GM12874 (cell line): ENCODE measurements around the gene SCAPER.

ENCODE experiments used
- TF ChIP-seq, protein P1 (sequence below): IDR thresholded peaks from 2 replicates; pipeline ENCODE4 v1.5.1; 2011; ENCODE audit warnings: low read depth, mild to moderate bottlenecking, control low read depth, low read length, moderate library complexity; ENCODE audit not compliant: insufficient read depth

Gene SCAPER

DNA sequence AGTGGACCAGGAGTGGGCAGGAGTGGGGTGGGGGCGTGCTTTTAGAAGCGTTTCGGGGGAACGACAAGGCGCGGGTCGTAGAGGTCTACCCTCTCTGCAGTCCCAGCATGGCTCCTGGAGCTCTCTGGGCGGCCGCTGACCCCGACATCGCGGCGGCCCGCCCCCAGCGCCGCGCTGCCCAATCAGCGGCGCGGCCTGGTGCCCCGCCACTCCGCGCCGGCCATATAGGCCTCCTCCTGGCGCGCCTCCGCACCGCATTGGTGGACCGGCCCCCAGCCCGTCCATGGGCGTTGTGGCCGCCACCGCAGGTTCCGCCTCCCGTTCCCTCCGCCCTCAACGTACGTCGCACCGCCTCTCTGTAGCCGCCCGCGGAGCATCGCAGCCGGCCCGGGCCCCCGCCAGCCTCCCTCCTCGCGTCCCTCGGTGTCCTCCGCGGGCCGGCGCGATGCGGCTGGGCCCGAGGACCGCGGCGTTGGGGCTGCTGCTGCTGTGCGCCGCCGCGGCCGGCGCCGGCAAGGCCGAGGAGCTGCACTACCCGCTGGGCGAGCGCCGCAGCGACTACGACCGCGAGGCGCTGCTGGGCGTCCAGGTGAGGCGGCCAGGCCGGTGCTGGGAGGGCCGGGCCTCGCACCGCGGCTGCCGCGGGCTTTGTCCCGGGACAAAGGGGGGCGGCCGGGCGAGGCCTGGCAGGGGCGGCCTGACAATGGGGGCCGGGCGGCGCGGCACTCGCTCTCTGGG lies 26.4 kb upstream of the SCAPER start, which contains the start of gene RCN2:
Gene RCN2 (plus strand): TSS at position 353 of the 738 bp plus-strand sequence. CDS start 93 bp downstream, at position 446.
- TF ChIP-seq, protein P1, sequence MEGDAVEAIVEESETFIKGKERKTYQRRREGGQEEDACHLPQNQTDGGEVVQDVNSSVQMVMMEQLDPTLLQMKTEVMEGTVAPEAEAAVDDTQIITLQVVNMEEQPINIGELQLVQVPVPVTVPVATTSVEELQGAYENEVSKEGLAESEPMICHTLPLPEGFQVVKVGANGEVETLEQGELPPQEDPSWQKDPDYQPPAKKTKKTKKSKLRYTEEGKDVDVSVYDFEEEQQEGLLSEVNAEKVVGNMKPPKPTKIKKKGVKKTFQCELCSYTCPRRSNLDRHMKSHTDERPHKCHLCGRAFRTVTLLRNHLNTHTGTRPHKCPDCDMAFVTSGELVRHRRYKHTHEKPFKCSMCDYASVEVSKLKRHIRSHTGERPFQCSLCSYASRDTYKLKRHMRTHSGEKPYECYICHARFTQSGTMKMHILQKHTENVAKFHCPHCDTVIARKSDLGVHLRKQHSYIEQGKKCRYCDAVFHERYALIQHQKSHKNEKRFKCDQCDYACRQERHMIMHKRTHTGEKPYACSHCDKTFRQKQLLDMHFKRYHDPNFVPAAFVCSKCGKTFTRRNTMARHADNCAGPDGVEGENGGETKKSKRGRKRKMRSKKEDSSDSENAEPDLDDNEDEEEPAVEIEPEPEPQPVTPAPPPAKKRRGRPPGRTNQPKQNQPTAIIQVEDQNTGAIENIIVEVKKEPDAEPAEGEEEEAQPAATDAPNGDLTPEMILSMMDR = no peak

DNA sequence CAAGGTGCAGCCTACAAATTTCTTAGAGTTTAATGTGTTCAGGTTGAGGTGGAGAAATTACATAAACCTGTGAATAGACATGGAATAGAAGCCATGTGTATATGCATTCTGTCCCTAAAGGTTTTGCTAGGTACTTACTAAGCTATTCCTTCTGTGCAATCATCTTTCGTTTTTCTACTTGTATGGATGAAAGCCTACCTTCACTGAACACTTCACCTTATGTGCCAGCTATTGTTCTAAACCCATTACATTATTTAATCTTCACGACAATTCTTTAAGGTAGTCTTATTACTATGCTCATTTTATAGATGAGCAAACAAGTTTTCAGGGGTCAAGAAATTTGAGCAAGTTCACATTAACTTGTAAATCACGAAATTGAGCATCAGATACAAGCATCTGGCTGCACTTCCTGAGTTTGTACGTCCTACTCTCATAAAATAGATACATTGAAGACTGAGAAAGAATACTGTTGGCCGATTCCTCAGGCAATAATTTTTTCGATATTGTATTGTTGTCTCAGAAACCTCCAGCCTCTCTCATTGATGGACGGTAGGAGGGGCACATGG lies 25.8 kb upstream of the SCAPER start:
- TF ChIP-seq, protein P1 = no peak

DNA sequence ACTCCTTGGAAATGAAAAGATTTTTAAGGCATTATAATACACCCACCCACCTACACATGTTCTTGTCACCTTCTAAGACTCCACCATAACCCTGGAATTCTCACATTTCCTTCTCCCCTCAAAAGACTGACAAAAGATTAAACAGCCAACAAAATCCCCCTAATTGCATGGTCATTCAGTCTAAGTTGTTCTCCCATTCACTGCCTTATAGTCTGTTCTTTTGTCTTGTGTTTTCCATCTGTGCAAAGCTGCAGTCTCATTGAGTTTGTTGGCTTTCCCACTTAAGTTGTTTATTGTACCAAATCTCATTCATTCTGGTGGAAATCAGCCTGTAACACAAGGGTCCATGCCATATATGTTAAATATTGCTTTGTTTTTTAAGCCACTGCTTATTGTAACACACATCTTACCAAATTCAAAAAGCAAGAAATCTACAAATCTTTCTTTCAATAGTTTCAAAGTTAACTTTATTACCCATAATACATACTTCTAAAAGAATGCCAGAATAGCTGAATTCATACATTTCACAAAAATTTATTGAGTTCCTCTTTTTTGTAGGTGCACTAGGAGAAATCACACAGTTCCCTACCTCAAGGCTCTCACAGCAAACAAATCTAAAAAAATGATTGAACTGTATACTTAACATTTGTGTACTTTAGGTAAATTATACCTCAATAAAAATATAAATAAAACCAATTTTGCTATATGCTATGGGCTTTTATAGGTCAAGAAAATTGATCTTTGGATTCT lies 24.0 kb upstream of the SCAPER start:
- TF ChIP-seq, protein P1 = no peak

DNA sequence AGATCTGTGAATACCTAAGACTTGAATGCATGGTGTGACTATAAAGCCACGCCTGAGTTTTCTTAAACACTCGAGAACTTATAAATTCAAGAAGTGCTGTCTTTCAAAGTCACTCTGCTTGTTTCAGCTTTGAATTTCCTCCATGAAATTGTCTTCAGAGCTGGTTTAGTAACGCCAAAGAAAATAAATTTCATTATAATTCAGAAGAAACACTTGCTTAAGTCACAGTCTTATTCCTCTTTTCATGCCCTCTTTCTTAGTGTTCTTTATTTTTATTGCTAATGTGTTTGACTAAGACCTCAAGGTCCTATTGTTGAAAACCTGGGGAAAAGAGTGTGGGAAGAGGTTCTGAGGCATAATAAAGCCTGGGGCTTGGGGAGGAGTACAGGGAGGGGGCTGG lies 23.1 kb upstream of the SCAPER start:
- TF ChIP-seq, protein P1 = no peak

DNA sequence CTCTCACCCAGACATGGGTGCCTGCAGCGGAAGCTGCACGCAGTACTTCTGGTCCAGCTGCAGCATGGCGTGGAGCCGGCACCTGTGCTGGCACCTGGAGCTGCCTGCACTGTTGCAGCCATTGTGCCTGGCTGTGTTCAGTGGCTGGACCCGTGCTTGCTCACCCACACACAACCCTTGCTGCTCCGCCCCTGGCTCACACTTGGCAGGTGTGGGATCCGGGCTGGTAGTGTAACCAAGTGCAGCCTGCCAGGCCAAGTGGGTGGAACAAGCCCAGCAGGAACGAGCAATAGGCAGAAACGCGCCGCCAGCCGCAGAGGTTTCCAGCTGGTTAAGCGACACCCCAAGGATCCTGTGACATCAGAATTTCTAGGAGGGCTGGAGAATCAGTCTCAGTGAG lies 11.2 kb upstream of the SCAPER start:
- TF ChIP-seq, protein P1 = no peak

DNA sequence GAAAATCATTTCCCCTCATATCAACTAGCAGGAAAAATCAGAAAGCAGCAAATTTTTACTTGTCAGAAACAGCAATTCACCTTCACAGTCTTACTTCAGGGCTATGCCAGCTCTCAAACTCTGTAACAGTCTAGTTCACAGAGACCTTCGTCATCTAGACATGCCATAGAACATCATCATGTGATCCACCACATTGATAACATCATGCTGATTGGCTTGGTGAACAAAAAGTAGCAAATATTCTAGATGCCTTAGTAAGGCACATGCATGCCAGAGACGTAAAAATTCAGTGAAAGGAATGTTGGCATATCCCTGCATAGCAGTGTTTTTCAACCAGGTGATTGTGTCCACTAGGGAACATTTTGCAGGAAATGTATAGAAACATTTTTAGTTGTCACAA lies 8.6 kb upstream of the SCAPER start:
- TF ChIP-seq, protein P1 = no peak

DNA sequence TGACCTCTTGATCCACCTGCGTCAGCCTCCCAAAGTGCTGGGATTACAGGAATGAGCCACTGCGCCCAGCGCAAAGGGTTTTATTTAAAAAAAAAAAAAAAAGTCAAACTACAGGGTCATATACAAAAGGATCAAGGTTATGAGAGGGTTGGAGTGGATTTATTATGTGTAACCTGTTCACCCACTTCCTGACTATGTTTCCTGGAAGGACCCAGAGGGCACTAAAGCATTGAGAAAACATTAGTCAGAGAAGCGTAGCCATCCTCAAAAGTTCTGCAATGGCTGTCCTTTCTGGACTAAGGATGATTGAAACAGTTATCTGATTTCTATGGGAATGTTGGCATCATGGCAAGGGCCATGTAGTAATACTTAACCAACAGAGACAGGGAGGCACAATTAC lies 7.3 kb upstream of the SCAPER start:
- TF ChIP-seq, protein P1 = no peak
